ENCODE measurements around the gene BCL2L13. TPM values are rescaled to one million over a fixed set of nuclear protein-coding genes. Genes with fewer than 3 reads are reported as not detected.

Gene BCL2L13
- total RNA-seq, 1 donor from 2014 or later: 48.4 TPM

DNA sequence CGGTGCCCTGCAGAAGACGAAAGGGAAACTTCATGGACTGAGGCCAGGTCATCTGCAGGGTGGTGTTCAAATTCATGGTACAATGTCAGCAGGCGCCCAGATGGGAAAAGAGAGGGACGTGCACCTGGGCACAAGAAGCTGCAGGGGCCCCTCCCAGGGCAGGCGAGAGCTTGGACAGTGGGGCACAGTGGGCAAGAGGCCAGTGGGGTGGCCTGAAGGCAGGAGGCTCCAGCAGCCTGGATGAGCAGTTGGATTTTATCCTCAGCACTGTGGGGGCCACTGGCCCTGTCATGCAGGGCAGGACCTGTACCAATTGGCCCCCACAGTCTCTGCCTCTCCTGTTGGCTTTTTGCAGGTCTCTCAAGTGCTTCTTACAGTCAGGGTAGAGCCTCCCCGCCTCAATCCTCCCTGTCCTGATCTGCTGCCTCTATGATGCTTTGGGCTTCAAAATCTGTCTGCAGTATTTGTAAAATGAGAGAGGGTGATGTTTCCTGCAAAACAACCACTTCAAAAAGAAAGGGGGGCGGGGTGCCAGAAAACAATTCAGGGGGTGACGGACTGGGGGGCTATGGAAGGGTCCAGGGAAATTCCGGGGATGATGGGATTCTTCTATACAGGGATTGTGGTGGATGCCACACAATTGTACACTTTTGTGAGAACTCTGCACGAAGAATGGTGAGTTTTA, 137.4 kb downstream of the BCL2L13 start:
- DNase-seq (ENCODE audit: low read depth): no peak
- H3K36me3 ChIP-seq (ENCODE audit: control insufficient read depth, insufficient read depth, low read length): no peaks in the 10 kb centered on the region
- no peak for FAIRE-seq
- H3K27me3 ChIP-seq (ENCODE audit: control insufficient read depth, insufficient read depth, low read length): peaks cover 4% of the 10 kb centered on the region
- TF ChIP-seq CTCF (IDR thresholded peaks at IDR 0.05; ENCODE audit: insufficient read depth, low read length, severe bottlenecking): no peak
- H3K4me3 ChIP-seq (ENCODE audit: low read depth, low read length): no peak overlapping the region

DNA sequence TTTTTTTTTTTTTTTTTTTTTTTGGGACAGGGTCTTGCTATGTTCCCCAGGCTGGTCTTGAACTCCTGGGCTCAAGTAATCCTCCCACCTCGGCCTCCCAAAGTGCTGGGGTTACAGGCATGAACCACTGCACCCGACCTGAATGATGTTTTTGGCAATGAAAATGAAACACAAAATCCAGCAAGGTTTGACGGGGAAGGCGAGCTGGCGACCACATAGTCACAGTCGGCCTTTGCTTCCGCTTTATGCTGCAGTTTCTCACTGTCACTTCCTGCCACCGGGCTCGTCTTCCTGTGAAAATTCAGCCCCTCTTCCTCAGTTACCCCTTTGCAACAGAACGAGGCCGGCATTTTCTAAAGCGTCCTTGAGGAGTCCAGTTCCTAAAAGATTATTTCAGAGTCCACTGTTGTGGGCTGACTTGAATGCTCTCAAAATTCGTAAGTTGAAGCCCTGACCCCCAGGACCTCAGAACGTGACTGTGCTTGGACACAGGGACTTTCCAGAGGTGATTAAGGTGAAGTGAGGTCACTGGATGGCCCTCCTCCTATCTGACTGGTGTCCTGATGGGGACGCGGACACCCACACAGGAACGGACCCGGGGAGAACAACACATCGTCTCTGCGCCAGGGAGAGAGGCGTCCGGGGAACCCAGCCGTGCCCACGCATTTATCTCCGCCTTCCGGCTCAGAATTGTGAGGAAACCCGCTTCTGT, 138.6 kb downstream of the BCL2L13 start:
- no peak overlapping the region for H3K4me3 ChIP-seq (ENCODE audit: low read depth, low read length)
- DNase-seq (ENCODE audit: low read depth) (no peak), FAIRE-seq (no peak)
- peaks cover 4% of the 10 kb centered on the region for H3K27me3 ChIP-seq (ENCODE audit: control insufficient read depth, insufficient read depth, low read length)
- no peaks in the 10 kb centered on the region for H3K36me3 ChIP-seq (ENCODE audit: control insufficient read depth, insufficient read depth, low read length)
- no peak for TF ChIP-seq CTCF (IDR thresholded peaks at IDR 0.05; ENCODE audit: insufficient read depth, low read length, severe bottlenecking)

- DNase-seq (ENCODE audit: low read depth) (no peak), FAIRE-seq (no peak)
- no peaks in the 10 kb centered on the region for H3K36me3 ChIP-seq (ENCODE audit: control insufficient read depth, insufficient read depth, low read length)
- H3K4me3 ChIP-seq (ENCODE audit: low read depth, low read length): no peak overlapping the region
- H3K27me3 ChIP-seq (ENCODE audit: control insufficient read depth, insufficient read depth, low read length): peaks cover 4% of the 10 kb centered on the region
- TF ChIP-seq CTCF (IDR thresholded peaks at IDR 0.05; ENCODE audit: insufficient read depth, low read length, severe bottlenecking): no peak
Observed at GRCh38 chr22:17777717-17778044, 139.1 kb downstream of the BCL2L13 start.

DNA sequence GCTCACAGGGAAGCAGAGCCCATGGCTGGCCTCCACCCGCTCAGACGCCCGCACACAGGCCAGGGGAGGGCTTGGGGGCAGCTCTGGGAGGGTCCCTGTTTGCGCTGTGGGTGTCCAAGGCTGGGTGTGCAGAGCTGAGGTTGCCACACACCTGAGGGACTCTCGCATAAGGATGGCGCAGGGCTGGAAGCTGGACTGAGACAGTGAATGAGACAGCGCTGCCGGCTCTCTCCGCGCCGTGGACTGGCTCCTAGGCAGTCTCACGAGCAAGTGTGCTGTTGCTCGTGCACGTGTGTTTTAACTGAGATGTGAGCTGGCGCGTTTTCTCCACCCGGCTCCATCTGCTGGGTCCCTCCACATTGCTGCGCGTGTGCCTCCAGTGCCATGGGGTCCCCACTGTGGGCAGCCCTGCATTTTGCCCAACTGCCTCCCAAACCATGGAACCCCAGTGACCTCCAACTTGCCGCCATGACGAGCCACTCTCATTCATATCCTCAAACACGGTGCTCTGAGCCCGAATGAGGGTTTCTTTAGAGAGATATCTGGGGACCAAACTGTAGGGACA, 139.9 kb downstream of the BCL2L13 start:
- peaks cover 4% of the 10 kb centered on the region for H3K27me3 ChIP-seq (ENCODE audit: control insufficient read depth, insufficient read depth, low read length)
- no peak for TF ChIP-seq CTCF (IDR thresholded peaks at IDR 0.05; ENCODE audit: insufficient read depth, low read length, severe bottlenecking)
- DNase-seq (ENCODE audit: low read depth) (no peak), FAIRE-seq (no peak)
- no peaks in the 10 kb centered on the region for H3K36me3 ChIP-seq (ENCODE audit: control insufficient read depth, insufficient read depth, low read length)
- no peak overlapping the region for H3K4me3 ChIP-seq (ENCODE audit: low read depth, low read length)

DNA sequence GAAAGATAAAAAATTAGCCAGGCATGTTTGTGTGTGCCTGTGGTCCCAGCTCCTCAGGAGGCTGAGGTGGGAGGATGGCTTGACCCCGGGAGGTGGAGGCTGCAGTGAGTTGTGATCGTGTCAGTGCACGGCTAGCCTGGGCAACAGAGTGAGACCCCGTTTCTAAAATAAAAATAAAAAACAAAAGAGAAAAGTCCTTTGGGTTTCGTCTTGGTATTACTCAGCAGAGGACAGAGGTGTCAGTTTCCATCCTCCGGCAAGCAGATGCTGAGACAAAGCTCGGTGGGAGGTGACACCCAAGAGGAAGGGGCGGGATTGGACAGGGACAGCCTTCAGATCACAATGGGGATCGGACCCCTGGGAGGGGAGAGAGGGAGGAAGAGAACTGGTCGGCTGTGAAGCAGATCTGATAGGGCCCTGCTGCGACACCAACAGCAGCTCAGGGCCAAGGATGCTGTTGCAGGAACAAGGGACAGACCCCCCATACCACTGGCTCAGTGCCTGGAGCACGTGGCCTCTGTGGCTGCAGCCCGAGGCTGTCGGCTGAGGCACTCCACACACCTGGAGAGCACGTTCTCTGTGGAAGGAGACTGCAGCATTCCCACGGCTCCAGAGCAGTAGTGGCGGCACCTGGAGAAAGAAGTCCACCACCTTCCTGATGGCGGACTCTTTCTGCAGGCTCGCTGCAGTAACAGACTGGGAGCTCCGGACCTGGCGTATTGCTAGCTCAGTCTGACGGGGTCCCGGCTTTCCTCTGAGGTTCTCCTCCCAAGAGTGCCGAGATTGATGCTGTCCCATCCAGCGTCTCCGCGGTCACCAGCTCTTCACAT, 140.9 kb downstream of the BCL2L13 start:
- Histone ChIP-seq H3K36me3 (ENCODE audit: control insufficient read depth, insufficient read depth, low read length) (no peaks in the 10 kb centered on the region), H3K4me3 (ENCODE audit: low read depth, low read length) (no peak overlapping the region), H3K27me3 (ENCODE audit: control insufficient read depth, insufficient read depth, low read length) (peaks cover 4% of the 10 kb centered on the region)
- no peak for TF ChIP-seq CTCF (IDR thresholded peaks at IDR 0.05; ENCODE audit: insufficient read depth, low read length, severe bottlenecking)
- DNase-seq (ENCODE audit: low read depth) (no peak), FAIRE-seq (no peak)
